H1 (cell line): ENCODE data around the gene MKRN2OS. TPM values are rescaled to one million over a fixed set of nuclear protein-coding genes. Genes with fewer than 3 reads are reported as not detected.

Experiments
- RAD21 ChIP-seq, 2 experiments: IDR thresholded peaks in 1 of 2; conservative IDR thresholded peaks in 1 of 2; 2 replicates each; pipeline ENCODE4 v1.6.1; 2011; ENCODE audit warnings: low read depth in 2 of 2, low read length in 2 of 2, improper control_type of control experiment in 1 of 2, inconsistent platforms in 1 of 2, mild to moderate bottlenecking in 1 of 2, moderate library complexity in 1 of 2
- SP1 ChIP-seq: IDR thresholded peaks from 2 replicates; pipeline ENCODE4 v1.6.1; 2011; ENCODE audit warnings: low read depth, low read length
- polyA plus RNA-seq, 7 experiments: library from polyadenylated mRNA; depleted of rRNA in 3 of 7; stranded (reverse) in 5 of 7; unstranded in 2 of 7; fragments of >200 nt in 5 of 7; fragments of 200-250 nt in 2 of 7; gene quantifications; 1 replicate in 5 of 7; 2 replicates in 1 of 7; 4 replicates in 1 of 7; pipeline versions ENCODE4 v1.2.1 to v1.2.3, GENCODE V29; 2011 to 2013; ENCODE audit warnings: missing spikeins in 2 of 7, mixed read lengths in 2 of 7
- total RNA-seq: library from RNA; stranded (reverse); fragmentation: NEBNext Ultra II Directional; extraction: Animal tissue kit (Norgen Biotek cat#: 25700); gene quantifications from 2 replicates; pipeline ENCODE4 v1.2.1, GENCODE V29; 2021

The MKRN2OS gene
- total and polyA plus RNA-seq, 2 of the 8 experiments (the other 6 are each of a cell fraction or from before 2014, with no cell fraction given), result 0.15 to 0.41 TPM

- TF ChIP-seq RAD21 (IDR thresholded peaks at IDR 0.05 in 1 of 2, conservative IDR thresholded peaks at IDR 0.05 in 1 of 2; ENCODE audit: low read depth in 2 of 2, low read length in 2 of 2) (no peak), SP1 (no peak)
Observed at GRCh38 chr3:12571986-12572385, 26.7 kb upstream of the MKRN2OS start (continued).
